HTR-8/SVneo (cell line): ENCODE measurements around the gene BIRC2.

Experiments used
- DNase-seq: peaks from one replicate; pipeline ENCODE4 v3.0.0; 2011; ENCODE audit warnings: low spot score, mixed read lengths; ENCODE audit not compliant: insufficient read length
- FAIRE-seq: peaks from 2 replicates; lab custom pipeline; 2011; peaks lifted over from hg19 to GRCh38; lab: Jason Lieb, UNC

Gene BIRC2

GRCh38 chr11:102396708-102397563 is 49.9 kb downstream of the BIRC2 start:
- FAIRE-seq (peak; percentile 48), DNase-seq (no peak)

- DNase-seq, result no peak
- FAIRE-seq, result peak; percentile 9
These were observed 51.3 kb downstream of the BIRC2 start for GRCh38 chr11:102398297-102398696.

GRCh38 chr11:102399189-102399588 is 52.2 kb downstream of the BIRC2 start:
- DNase-seq (no peak), FAIRE-seq (peak; percentile 49)

GRCh38 chr11:102400603-102401002 is 53.6 kb downstream of the BIRC2 start:
- peak; percentile 83 for FAIRE-seq
- DNase-seq, result no peak

GRCh38 chr11:102401905-102402304 is 54.9 kb downstream of the BIRC2 start:
- peak; percentile 93 for FAIRE-seq
- DNase-seq, result no peak

- DNase-seq (no peak), FAIRE-seq (no peak)
These were observed 55.5 kb downstream of the BIRC2 start for GRCh38 chr11:102402548-102402947.

GRCh38 chr11:102405501-102405900 is 58.5 kb downstream of the BIRC2 start:
- no peak for DNase-seq
- FAIRE-seq, result no peak

- no peak for DNase-seq
- peak; percentile 28 for FAIRE-seq
These were observed 59.1 kb downstream of the BIRC2 start for GRCh38 chr11:102406099-102406498.

- DNase-seq (no peak), FAIRE-seq (no peak)
These were observed 60.9 kb downstream of the BIRC2 start for GRCh38 chr11:102407901-102408300.

GRCh38 chr11:102408339-102408738 is 61.3 kb downstream of the BIRC2 start:
- DNase-seq (no peak), FAIRE-seq (peak; percentile 4)

- DNase-seq (no peak), FAIRE-seq (peak; percentile 80)
These were observed 63.4 kb downstream of the BIRC2 start for GRCh38 chr11:102410382-102410784.

- DNase-seq (no peak), FAIRE-seq (no peak)
These were observed 64.1 kb downstream of the BIRC2 start for GRCh38 chr11:102411142-102411541.

- DNase-seq (no peak), FAIRE-seq (no peak)
These were observed 66.5 kb downstream of the BIRC2 start for GRCh38 chr11:102413497-102413896.

- DNase-seq, result no peak
- peak; percentile 92 for FAIRE-seq
These were observed 67.5 kb downstream of the BIRC2 start for GRCh38 chr11:102414559-102414958.

- DNase-seq (no peak), FAIRE-seq (no peak)
These were observed 68.4 kb downstream of the BIRC2 start for GRCh38 chr11:102415304-102415916.

GRCh38 chr11:102416976-102417375 is 70.0 kb downstream of the BIRC2 start:
- no peak for FAIRE-seq
- no peak for DNase-seq

GRCh38 chr11:102419181-102419580 is 72.2 kb downstream of the BIRC2 start:
- DNase-seq (no peak), FAIRE-seq (peak; percentile 64)

GRCh38 chr11:102420547-102420946 is 73.5 kb downstream of the BIRC2 start:
- FAIRE-seq, result peak; percentile 40
- DNase-seq, result no peak

- FAIRE-seq, result no peak
- no peak for DNase-seq
These were observed 74.2 kb downstream of the BIRC2 start for GRCh38 chr11:102421261-102421660.

- FAIRE-seq (peak; percentile 70), DNase-seq (no peak)
These were observed 76.1 kb downstream of the BIRC2 start for GRCh38 chr11:102422817-102423712.

GRCh38 chr11:102423936-102424335 is 76.9 kb downstream of the BIRC2 start:
- DNase-seq (no peak), FAIRE-seq (no peak)
